Measurements from ENCODE around the gene MRPL55.

Gene MRPL55

GRCh38 chr1:228084797-228085196, 24.3 kb downstream of the MRPL55 start:
- no peak for DNase-seq (ENCODE audit: low spot score)

DNA sequence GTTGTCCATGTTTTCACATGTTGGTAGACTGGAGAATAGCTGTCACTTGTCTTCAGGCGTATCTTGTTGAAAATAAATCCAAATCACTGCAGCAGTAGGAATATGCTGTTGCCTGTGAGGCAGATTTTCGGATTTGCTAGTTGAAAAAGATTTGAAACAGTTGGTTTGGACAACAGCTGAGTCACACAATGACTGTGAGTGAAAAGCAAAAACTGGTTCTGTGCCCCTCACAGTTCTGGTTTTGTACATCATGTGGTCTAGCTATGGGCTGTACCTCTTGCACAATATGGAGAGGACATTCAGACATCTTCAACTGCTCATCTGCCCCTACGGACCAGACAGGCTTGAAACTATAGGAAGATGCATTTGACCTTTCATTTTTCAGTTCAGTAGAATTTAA, 24.8 kb downstream of the MRPL55 start:
- no peak for DNase-seq (ENCODE audit: low spot score)

DNA sequence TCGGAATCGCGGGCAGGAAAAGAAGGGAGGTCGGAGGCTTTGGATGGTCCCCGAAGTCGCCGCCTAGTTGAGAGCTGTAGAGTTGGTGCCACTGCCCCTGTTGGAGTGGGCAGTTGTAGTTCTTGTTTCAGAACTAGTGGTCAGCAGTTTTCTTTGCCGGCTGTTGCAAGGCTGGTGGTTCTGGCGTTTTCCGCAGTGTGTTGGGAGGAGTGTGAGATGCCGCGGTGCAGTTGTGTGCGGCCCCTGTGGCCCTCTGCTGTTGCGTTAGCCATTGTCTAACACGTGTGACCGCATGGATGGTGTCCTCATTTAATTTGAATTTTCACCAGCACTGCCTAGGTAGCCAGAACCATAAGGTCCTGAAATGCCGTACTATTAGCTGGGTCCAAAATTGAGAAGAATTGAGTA, 25.2 kb downstream of the MRPL55 start:
- no peak for DNase-seq (ENCODE audit: low spot score)

- no peak for DNase-seq (ENCODE audit: low spot score)
Observed at GRCh38 chr1:228082918-228083870, 25.9 kb downstream of the MRPL55 start.

DNA sequence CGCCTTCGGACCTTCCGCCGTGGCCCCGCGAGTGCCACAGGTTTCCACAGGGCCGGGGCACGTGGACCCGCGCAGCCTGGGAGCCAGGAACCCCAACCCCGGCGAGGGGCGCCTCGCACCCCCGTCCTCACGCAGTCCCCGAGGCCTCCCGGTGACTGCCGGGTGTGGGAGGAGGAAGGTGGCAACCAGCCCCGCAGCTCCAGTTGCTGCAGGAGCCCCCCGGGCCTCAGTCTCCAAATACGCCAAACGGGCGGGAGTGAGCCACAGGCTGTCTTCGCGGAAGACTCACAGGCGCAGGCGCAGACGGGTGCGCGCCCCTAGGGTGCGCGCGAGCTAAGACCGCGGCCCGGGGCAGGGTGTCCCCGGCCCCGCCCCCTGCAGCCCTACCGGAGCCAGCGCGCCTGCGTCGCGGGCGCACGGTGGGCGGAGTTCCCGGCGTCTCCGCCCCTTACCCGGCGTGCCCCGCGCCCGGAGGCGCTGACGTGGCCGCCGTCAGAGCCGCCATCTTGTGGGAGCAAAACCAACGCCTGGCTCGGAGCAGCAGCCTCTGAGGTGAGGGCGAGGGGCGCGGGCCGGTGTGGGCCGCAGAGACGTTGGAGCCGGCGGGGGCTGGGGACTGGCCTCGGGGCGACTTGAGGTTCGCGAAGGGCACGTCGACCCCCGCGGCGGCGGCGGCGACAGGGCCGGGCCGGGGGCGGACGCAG, 26.7 kb downstream of the MRPL55 start, which contains the start of gene ARF1:
Gene ARF1 (plus strand): TSS at position 495 of the 704 bp plus-strand sequence. CDS start 14,407 bp downstream, outside the sequence.
- peak; percentile 91 for DNase-seq (ENCODE audit: low spot score)

DNA sequence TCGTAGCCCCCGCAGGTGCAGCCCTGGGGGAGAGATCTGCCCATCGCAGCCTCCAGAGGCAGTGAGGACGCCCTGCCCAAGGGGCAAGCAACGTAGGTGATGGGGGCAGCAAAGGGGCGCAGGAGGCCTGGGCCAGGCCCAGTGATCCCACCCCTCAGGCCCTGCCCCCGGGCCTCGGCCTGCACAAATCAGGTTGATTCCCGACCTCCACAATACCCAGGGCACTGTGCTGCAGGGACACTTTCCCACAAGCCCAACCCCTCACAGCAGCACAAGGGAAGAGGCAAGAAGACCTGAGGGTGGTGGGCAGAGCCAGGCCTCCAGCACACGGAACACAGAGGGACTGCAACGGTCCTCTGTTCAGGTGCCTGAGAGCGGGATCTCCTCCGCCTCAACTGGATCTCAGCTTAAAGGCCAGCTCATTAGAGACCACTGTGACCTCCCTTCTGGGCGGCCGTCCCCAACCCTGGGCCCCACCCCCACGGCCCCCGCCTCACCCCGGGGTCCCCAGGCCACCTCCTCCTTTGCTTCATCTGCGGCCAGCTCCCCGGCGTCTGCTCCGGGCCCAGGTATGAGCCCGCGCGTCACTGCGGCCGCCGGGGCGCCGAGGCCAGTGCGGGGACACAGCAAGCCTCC, 27.4 kb downstream of the MRPL55 start:
- no peak for DNase-seq (ENCODE audit: low spot score)

DNA sequence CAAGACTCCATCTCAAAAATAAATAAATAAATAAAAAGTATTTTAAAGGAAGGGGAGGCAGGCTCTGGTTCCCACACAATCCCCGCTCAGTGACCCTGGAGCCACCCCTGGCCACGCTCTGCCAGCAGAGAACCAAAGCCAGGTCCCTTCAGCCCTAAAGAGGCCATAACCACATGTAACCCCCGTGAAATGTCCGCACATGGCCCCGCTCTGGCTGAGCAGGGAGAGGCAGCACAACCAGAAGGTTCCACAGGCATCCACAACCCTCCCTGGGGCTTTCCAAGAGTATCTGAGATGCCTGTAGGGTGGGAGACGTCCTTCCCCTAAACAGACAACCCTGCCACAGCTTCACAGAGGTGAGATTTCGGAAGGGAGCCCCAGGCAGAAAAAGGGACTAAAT, 28.0 kb downstream of the MRPL55 start:
- DNase-seq (ENCODE audit: low spot score) = no peak

DNA sequence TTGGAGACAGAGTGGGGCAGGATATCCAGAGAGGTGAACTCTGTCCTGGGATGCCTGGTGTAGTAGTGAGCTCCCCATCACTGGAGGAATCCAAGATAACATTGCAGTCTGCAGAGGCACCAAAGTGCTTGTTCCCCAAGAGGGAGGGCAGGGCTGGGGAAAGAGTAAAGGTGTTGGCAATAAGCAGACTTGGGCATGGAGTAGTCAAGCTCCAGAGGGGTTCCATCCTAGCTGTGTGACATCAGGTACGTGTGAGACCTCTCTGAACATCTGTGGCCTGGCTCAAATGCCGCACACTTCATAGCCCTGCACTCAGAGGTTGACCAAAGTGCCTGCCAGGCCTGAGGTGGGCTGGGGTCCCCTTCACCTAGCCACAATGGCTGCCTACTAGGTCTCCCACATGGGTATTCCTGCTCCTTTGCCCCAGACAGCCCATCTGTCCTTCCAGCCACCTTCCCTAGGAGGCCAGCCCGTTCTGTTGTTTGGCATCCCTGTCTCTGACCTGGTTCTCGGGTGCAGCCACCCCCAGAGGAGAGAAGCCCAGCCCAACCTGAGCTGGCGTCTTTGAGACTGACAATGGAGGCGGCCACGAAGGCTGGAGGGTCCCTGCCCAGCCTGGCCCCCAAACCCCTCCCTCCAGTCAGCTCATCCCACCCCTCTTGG, 29.4 kb downstream of the MRPL55 start:
- no peak for DNase-seq (ENCODE audit: low spot score)

GRCh38 chr1:228079013-228079412, 30.1 kb downstream of the MRPL55 start:
- no peak for DNase-seq (ENCODE audit: low spot score)

GRCh38 chr1:228077565-228078330, 31.4 kb downstream of the MRPL55 start:
- DNase-seq (ENCODE audit: low spot score) = no peak

DNA sequence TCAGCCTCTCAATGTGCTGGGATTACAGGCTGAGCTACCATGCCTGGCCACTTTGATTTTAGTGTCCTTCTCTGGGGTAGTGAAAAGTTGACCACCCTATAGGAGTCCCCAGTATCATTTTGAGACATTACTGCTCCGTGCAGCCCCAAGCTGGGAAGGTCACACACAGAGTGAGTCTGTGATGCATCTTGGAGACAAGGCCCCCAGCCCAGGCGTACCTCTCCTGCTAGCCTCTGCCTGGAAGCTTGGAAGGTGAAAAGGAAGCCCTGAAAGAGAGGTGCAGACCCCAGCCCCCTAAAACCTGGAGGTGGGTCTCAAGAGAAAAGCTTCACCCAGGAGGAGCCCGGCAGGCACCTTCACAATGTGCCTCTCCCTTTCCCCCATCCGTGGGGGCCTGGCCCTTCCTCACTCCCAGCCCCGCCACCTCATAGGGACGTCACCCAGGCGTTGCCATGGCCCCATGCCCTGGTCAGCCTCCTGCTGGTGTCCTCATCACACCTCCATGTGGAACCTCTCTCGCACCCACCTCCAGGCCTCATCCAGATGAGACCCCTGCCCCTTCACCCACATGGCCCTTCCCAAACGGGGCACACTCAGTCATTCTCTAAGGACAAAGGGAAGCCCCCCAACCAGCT, 32.2 kb downstream of the MRPL55 start:
- DNase-seq (ENCODE audit: low spot score) = no peak

GRCh38 chr1:228075801-228076271, 33.3 kb downstream of the MRPL55 start:
- DNase-seq (ENCODE audit: low spot score) = no peak

DNA sequence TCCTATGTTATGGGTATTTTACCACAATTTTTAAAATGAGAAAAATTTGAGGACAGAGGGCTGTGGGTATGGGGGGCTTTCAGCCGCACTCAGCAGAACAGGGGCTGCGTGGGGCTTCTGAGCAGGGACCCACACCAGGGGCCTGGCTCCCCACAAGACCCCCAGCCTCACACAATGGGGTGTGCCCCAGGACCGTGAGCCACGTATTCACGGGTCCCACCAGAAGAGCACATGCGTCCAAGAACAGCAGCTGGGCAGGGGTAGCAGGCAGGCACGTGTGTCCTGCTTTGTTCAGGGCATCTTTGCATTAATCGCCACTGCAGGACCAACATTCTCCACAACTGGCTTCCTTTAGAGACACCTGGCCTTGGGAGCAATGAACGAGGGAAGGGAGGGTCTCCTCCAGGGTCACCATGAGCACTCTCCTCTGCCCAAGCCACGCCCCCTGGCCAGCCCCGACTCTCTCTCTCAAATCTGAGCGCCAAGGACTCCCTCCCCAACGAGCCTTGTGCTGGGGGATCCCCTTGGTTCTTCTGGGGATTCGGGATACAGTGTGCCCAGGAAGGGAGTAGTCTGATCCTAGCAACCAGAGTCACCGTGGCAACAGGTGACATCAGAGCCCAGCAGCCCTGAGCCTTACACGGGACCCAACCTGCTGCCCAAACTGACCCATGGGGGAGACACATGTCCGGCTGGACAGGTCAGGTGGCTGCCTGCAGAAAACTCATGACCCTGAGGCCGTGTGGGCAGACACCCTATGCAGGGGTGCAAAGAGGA, 34.0 kb downstream of the MRPL55 start:
- no peak for DNase-seq (ENCODE audit: low spot score)

GRCh38 chr1:228073857-228074545, 35.1 kb downstream of the MRPL55 start:
- DNase-seq (ENCODE audit: low spot score) = no peak

DNA sequence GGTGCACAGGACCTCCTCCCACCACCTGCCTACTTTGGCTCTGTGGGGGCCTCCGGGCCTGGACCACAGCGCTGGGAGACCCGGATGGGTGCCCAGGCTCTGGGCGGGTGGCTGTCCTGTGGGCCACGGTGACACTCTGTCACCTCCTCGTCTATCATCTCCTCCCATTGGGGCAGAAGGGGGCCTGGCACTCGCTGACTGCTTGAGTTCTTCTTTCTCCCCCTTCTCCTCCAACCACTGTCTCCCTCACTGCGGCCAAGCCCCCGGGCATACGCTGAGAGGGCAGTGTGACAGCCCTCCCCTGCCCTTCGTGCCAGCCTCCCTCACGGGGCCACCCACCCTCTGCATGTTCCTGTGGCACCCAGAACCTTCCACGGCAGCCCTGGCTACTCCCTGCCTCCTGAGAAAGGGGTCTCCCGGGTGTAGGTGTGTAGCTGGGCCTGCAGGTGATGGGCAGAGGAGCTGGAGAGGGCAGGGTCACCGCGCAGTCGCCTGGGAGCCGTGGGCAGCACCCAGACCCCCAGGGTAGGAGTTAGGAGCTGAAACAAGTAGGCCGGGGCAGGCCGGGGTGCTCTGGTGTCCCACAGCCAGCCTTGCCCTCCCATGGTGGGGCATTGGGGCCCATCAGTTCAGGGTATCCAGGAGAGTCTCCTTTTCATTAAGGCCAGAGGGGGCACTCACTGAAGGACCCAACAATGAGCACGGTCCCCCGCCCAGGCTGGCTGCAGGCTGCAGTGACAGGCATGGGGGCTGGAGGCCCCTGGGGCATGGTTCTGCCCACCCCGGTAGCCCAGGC, 35.8 kb downstream of the MRPL55 start:
- no peak for DNase-seq (ENCODE audit: low spot score)

GRCh38 chr1:228072658-228073043, 36.4 kb downstream of the MRPL55 start:
- DNase-seq (ENCODE audit: low spot score) = no peak

DNA sequence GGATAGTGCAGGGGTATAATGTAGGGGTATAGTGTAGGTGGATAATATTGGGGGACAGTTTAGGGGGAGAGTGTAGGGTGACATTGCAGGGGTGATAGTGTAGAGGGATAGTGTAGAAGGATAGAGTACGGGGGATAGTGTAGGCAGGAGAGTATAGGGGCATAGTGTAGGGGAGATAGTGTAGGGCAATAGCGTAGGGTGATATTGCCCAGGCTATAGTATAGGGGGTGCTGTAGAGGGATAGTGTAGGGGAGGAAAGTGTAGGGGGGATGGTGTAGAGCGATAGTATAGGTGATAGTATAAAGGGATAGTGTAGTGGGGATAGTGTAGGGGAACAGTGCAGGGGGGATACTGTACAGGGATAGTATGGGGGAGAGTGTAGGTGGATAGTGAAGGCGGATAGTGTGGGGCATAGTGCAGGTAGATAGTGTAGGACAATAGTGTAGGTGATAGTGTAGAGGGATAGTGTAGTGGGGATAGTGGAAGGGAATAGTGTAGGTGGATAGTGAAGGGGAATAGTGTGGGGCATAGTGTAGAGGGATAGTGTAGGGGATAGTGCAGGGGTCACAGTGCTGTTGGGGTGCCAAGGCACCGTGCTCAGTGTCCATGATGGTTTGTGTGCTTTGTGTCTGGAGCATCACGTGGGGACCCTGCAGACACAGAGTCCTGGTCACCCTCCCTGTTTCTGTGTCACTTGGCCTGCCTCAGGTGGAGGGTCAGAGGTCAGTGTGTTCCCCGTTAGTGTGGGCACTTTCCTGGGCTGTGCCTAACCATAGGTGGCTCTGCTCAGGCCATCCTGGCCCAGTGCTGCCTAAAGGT, 37.1 kb downstream of the MRPL55 start:
- no peak for DNase-seq (ENCODE audit: low spot score)

DNA sequence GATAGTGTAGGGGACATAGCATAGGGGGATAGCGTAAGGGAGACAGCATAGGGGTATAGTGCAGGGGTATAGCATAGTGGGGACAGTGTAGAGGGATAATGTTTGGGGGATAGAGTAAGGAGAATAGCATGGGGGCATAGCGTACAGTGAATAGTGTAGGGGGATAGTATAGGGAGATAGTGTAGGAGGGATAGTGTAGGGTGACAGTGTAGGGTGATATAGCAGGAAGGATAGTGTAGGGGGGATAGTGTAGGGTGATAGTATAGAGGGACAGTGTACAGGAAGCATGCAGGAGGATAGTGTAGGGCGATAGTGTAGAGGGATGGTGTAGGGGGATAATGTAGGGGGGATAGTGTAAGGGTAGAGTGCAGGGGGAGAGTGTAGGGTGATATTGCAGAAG, 38.2 kb downstream of the MRPL55 start:
- no peak for DNase-seq (ENCODE audit: low spot score)

Data from kidney capillary endothelial cell (primary cell).